LNCAP (cell line): ENCODE measurements around the gene HECTD2.

Experiments used
- TF ChIP-seq, protein P1 (sequence below): fragments of 450-650 bp; IDR thresholded peaks from 2 replicates; pipeline ENCODE4 v1.5.1; 2017; ENCODE audit warnings: mild to moderate bottlenecking

HECTD2 gene

DNA sequence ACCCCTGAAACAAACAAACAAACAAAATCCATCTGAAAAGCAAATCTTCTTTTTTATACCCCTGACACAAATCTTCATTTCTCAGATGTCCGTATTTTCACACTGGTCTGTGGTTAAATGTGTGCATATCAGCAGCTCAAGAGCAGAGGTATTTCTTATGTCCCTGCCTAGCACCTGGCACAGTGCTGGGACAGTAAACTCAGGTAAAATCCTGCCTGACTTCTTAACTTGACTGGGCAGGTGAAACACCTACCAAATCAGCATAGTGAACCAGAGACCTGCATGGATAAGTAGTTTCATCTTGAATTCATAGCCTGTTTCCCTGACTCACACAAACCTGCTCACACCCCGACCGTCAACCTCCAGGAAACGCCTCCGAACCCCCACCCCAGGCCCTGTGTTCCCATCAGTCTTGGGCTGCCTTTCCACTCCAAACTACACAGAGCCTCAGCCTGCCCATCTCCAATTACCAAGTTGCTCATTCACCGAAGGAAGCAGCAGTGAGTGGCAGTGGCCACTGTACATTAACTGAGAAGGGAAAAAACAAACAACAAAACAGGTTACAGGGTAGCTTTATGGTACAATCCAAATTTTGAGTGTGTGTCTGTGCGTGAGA lies 109.9 kb downstream of the HECTD2 start:
- TF ChIP-seq, protein P1, sequence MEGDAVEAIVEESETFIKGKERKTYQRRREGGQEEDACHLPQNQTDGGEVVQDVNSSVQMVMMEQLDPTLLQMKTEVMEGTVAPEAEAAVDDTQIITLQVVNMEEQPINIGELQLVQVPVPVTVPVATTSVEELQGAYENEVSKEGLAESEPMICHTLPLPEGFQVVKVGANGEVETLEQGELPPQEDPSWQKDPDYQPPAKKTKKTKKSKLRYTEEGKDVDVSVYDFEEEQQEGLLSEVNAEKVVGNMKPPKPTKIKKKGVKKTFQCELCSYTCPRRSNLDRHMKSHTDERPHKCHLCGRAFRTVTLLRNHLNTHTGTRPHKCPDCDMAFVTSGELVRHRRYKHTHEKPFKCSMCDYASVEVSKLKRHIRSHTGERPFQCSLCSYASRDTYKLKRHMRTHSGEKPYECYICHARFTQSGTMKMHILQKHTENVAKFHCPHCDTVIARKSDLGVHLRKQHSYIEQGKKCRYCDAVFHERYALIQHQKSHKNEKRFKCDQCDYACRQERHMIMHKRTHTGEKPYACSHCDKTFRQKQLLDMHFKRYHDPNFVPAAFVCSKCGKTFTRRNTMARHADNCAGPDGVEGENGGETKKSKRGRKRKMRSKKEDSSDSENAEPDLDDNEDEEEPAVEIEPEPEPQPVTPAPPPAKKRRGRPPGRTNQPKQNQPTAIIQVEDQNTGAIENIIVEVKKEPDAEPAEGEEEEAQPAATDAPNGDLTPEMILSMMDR = no peak

DNA sequence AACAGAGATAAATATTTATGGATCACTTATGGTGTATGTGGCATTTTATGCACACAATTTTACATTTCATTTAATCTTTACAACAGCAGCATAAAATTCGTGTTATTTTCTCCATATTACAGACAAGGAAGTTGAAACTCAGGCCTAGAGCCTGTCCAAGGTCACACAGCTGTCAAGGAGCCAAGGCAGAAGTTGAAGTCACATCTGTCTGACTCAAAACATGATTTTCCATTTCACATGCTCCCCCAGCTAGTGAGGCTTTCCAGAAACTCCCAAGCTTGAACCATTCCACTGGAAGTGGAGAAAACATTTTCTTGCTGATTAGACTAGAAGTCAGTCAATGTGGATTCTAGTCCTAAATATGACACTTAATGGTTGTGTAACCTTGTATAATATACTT lies 110.5 kb downstream of the HECTD2 start:
- TF ChIP-seq, protein P1 = no peak

DNA sequence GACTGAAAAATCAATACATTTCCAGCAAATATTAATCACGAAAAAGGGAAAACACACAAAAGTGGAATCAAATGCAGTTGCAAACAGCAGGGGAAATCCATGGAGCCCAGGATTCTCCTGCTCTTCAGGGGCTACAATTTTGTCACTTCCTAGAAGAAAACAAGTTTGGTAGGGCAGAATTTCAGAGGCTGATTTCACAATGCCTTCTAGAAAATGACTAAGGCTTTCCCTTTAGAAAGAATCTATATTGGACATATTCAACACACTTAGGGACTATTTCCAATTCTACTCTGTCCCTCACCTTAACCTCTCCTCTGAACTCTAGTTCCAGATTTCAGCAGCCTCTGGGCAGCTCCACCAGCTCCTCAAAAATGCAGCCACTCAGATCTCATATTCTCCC lies 111.3 kb downstream of the HECTD2 start:
- TF ChIP-seq, protein P1 = no peak

DNA sequence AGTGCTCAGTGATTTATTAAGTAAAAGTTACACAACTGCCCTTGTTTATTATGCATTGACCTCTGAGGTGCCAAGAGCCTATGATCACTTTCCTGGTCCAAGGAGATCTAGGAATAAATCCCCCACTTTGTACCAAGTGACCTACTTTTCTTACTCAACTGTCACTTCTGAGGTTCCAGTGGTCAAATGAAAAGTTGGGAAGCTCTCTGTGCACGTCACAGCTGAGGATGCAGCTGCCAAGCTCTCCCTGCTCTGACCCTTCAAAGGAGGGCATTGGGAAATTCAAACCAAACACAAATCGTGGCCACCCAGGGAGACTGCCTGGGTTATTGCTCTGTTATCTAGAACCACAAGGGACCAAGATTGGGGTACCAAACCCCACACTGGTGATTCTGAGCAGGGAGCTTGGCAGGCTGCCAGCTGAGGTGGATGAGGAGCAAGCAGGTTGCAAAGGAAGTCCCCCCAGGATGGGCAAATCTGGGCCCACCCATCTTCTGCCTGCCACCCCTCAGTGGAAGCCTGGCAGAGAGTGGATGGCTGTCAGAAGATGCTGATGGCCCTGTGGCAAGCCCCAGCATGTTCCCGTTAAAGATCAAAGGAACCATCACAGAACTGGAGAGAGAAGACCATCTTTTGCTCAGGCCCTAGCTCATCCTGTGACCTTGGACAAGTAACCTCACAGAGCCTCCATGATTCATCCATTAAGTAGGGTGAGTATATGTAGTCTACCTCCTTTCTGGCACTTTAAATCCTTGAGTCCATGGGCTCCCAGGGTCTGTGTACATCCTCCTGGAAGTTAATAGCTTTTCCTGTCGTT lies 116.0 kb downstream of the HECTD2 start:
- TF ChIP-seq, protein P1 = no peak

DNA sequence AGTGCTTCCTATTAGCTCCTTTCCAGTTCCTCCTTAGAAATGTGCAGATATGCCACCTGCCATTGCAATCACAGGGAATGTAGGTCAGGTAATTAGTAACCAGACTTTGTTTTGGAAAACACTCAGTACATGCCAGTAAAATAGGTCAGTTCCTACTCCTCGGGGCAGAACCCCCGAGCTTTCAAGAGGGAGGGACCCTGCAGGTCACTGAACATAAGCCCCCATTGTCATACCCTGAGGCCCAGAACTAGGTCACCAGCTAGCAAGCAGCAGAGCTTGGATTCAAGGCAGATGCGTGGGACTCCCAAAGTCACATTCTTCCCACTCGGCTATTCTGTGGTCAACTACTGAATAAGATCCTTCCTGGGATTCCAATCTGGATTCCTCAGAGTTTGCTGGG lies 117.9 kb downstream of the HECTD2 start:
- TF ChIP-seq, protein P1 = no peak

DNA sequence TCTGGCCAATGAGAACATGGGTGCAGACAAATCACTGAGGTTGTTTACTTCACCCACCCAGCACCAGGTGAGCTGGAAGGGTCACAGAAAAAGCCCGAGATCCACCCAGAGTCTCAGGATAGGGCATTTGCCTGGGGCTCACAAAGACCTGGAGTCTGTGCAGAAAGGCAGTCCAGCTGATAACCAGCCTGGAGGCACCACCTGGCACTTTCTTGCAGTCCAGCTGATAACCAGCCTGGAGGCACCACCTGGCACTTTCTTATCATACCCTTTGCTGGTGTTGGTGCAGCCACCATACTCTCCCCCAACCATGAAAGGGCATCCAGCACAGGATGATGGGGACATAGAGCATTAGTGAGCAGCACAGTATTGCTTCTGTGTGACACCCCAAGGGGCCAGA lies 118.6 kb downstream of the HECTD2 start:
- TF ChIP-seq, protein P1 = no peak

DNA sequence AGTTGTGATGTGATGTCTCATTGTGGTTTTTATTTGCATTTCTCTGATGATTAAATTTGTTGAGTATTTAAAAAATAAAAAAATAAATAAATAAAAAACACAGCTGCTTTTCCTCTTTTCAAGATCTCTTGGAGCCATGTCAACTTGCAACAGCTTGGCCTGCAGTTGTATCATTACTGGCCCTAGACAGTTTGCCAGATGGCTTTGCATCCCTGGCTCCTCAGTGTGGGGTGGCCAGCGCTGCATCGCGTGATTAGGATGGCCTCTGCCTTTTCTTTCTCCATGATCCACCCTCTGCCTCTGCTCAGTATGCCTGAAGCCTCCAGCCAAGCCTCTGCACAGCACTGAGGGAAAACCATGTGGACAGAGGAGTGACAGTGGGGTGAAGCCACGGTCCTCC lies 126.0 kb downstream of the HECTD2 start:
- TF ChIP-seq, protein P1 = no peak
